Measurements from ENCODE around the gene RBP3.
"Not testable (repeated sequence)": the region's sequence is repeated elsewhere in the genome, so short reads cannot be mapped to it uniquely, and the experiment has no call there.

RBP3 gene

GRCh38 chr10:47370878-47371277 lies 22.7 kb downstream of the RBP3 start:
- in situ Hi-C loops (cut with MboI; ENCODE audit: low sequenced_read_pairs) = no loop called here

- in situ Hi-C loops (cut with MboI; ENCODE audit: low sequenced_read_pairs) = no loop called here
These were observed 23.7 kb downstream of the RBP3 start for GRCh38 chr10:47371629-47372485.

- in situ Hi-C loops (cut with MboI; ENCODE audit: low sequenced_read_pairs) = no loop called here
These were observed 24.6 kb downstream of the RBP3 start for GRCh38 chr10:47372726-47373125.

GRCh38 chr10:47374611-47375536 lies 26.7 kb downstream of the RBP3 start:
- in situ Hi-C loops (cut with MboI; ENCODE audit: low sequenced_read_pairs) = no loop called here

GRCh38 chr10:47376522-47377220 lies 28.5 kb downstream of the RBP3 start:
- in situ Hi-C loops (cut with MboI; ENCODE audit: low sequenced_read_pairs) = no loop called here

- in situ Hi-C loops (cut with MboI; ENCODE audit: low sequenced_read_pairs) = no loop called here
These were observed 30.0 kb downstream of the RBP3 start for GRCh38 chr10:47378183-47378510.

GRCh38 chr10:47378606-47379444 lies 30.7 kb downstream of the RBP3 start:
- in situ Hi-C loops (cut with MboI; ENCODE audit: low sequenced_read_pairs) = no loop called here

GRCh38 chr10:47379445-47379785 lies 31.3 kb downstream of the RBP3 start:
- in situ Hi-C loops (cut with MboI; ENCODE audit: low sequenced_read_pairs) = no loop called here

GRCh38 chr10:47379901-47380300 lies 31.7 kb downstream of the RBP3 start:
- in situ Hi-C loops (cut with MboI; ENCODE audit: low sequenced_read_pairs) = no loop called here

- in situ Hi-C loops (cut with MboI; ENCODE audit: low sequenced_read_pairs) = no loop called here
These were observed 32.4 kb downstream of the RBP3 start for GRCh38 chr10:47380341-47381102.

- in situ Hi-C loops (cut with MboI; ENCODE audit: low sequenced_read_pairs) = no loop called here
These were observed 32.9 kb downstream of the RBP3 start for GRCh38 chr10:47381103-47381395.

GRCh38 chr10:47381427-47382379 lies 33.5 kb downstream of the RBP3 start:
- in situ Hi-C loops (cut with MboI; ENCODE audit: low sequenced_read_pairs) = no loop called here

GRCh38 chr10:47383261-47384147 lies 35.3 kb downstream of the RBP3 start:
- in situ Hi-C loops (cut with MboI; ENCODE audit: low sequenced_read_pairs) = no loop called here

- in situ Hi-C loops (cut with MboI; ENCODE audit: low sequenced_read_pairs) = no loop called here
These were observed 36.2 kb downstream of the RBP3 start, which contains the start of gene ZNF488 for GRCh38 chr10:47384148-47384921. Gene ZNF488, minus strand, starts transcription at chr10:47384293. Its CDS starts 15,464 bp downstream, at chr10:47368829.

GRCh38 chr10:47386104-47386503 lies 37.9 kb downstream of the RBP3 start:
- in situ Hi-C loops (cut with MboI; ENCODE audit: low sequenced_read_pairs) = not testable (repeated sequence)

GRCh38 chr10:47388879-47389278 lies 40.7 kb downstream of the RBP3 start:
- in situ Hi-C loops (cut with MboI; ENCODE audit: low sequenced_read_pairs) = no loop called here

GRCh38 chr10:47389619-47390018 lies 41.5 kb downstream of the RBP3 start:
- in situ Hi-C loops (cut with MboI; ENCODE audit: low sequenced_read_pairs) = no loop called here

Data from hTERT RPE-1 (cell line).